SK-N-SH (cell line): ENCODE measurements around the gene GPAT3.

ENCODE experiments used
- EP300 ChIP-seq, 2 experiments: IDR thresholded peaks; 2 replicates each; pipeline versions ENCODE4 v1.4.0 to v1.6.1; 2012; ENCODE audit warnings: borderline replicate concordance in 1 of 2, low read depth in 1 of 2, low read length in 1 of 2
- EZH2phosphoT487 ChIP-seq: fragments of 200-600 bp; sonication (generic); IDR thresholded peaks from 2 replicates; pipeline ENCODE4 v1.6.1; 2017; ENCODE audit warnings: low read depth, mixed run types, mild to moderate bottlenecking, antibody characterized with exemption, moderate library complexity, borderline replicate concordance
- FOXM1 ChIP-seq: IDR thresholded peaks from 2 replicates; pipeline ENCODE4 v1.4.0; 2012; ENCODE audit warnings: low read depth, mild to moderate bottlenecking
- GABPA ChIP-seq: IDR thresholded peaks from 2 replicates; pipeline ENCODE4 v1.4.0; 2012; ENCODE audit warnings: low read depth, mild to moderate bottlenecking
- GATA2 ChIP-seq: sonication (generic); formaldehyde crosslinking; IDR thresholded peaks from 2 replicates; pipeline ENCODE4 v1.5.0; 2020; ENCODE audit warnings: mild to moderate bottlenecking, missing genetic modification reagents
- JUND ChIP-seq: IDR thresholded peaks from 2 replicates; pipeline ENCODE4 v1.4.0; 2012
- MXI1 ChIP-seq: IDR thresholded peaks from 2 replicates; pipeline ENCODE4 v1.6.1; 2012; ENCODE audit warnings: mild to moderate bottlenecking, low read depth, low read length, improper control_type of control experiment
- NFIC ChIP-seq: IDR thresholded peaks from 2 replicates; pipeline ENCODE4 v1.4.0; 2012; ENCODE audit warnings: borderline replicate concordance
- RFX5 ChIP-seq: IDR thresholded peaks from 2 replicates; pipeline ENCODE4 v1.6.1; 2012; ENCODE audit warnings: mild to moderate bottlenecking, improper control_type of control experiment, low read length
- TF ChIP-seq, protein P1 (sequence below): fragments of 200-600 bp; sonication (generic); IDR thresholded peaks from 2 replicates; pipeline ENCODE4 v1.6.1; 2017; ENCODE audit warnings: antibody characterized with exemption, mild to moderate bottlenecking, moderate library complexity
- TF ChIP-seq, protein P2 (sequence below): fragments of 150-350 bp; IDR thresholded peaks from 2 replicates; pipeline ENCODE4 v1.6.1; 2016; ENCODE audit warnings: mild to moderate bottlenecking, low read depth, low read length
- TF ChIP-seq, protein P3 (sequence below): IDR thresholded peaks from 2 replicates; pipeline ENCODE4 v1.4.0; 2012; ENCODE audit warnings: low read depth, borderline replicate concordance
- TF ChIP-seq, protein P4 (sequence below): IDR thresholded peaks from 2 replicates; pipeline ENCODE4 v1.4.0; 2012; ENCODE audit warnings: low read depth

DNA sequence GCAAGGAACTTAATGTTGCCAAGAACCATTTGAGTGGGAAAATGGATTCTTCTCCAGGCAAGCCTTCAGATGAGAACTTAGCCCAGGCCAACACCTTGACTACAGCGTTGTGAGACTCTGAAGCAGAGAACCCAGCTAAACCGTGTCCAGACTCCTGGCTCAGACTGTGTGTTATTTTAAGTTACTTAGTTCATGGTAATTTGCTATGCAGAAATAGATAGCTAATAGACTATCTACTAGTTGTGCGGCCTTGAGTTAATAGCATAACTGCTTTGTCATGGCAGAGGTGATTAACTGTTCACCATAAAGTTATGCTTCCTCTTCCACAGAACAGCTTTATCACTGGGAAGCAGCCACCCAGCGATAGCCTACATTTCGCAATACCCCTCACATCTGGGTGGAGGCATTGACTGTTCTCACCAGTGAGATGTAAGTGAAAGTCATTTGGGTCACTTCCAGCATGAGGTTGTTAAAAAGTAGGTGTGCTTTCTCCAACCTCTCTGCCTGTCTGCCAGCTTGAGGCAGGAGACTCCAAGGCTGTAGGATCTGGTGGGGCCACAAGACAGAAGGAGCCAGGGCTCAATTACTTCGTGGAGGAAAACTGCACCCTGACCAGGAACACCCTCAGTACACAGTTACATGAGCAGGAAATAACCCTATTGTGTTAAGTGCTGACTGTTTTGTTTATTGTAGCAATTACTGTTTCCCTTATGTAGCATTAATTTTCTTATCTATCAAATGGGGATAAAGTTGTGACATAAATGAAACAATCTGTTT is 94.2 kb downstream of the GPAT3 start:
- TF ChIP-seq, protein P1, sequence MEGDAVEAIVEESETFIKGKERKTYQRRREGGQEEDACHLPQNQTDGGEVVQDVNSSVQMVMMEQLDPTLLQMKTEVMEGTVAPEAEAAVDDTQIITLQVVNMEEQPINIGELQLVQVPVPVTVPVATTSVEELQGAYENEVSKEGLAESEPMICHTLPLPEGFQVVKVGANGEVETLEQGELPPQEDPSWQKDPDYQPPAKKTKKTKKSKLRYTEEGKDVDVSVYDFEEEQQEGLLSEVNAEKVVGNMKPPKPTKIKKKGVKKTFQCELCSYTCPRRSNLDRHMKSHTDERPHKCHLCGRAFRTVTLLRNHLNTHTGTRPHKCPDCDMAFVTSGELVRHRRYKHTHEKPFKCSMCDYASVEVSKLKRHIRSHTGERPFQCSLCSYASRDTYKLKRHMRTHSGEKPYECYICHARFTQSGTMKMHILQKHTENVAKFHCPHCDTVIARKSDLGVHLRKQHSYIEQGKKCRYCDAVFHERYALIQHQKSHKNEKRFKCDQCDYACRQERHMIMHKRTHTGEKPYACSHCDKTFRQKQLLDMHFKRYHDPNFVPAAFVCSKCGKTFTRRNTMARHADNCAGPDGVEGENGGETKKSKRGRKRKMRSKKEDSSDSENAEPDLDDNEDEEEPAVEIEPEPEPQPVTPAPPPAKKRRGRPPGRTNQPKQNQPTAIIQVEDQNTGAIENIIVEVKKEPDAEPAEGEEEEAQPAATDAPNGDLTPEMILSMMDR: no peak
- TF ChIP-seq JUND (no peak), GABPA (no peak), EZH2phosphoT487 (no peak), NFIC (no peak), EP300 (IDR thresholded peaks at IDR 0.05; ENCODE audit: borderline replicate concordance in 1 of 2, low read depth in 1 of 2, low read length in 1 of 2) (no peak), RFX5 (no peak), MXI1 (no peak), FOXM1 (no peak), GATA2 (CRISPR knock-in tag) (no peak)
- TF ChIP-seq, protein P2, sequence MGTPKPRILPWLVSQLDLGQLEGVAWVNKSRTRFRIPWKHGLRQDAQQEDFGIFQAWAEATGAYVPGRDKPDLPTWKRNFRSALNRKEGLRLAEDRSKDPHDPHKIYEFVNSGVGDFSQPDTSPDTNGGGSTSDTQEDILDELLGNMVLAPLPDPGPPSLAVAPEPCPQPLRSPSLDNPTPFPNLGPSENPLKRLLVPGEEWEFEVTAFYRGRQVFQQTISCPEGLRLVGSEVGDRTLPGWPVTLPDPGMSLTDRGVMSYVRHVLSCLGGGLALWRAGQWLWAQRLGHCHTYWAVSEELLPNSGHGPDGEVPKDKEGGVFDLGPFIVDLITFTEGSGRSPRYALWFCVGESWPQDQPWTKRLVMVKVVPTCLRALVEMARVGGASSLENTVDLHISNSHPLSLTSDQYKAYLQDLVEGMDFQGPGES: no peak
- TF ChIP-seq, protein P3, sequence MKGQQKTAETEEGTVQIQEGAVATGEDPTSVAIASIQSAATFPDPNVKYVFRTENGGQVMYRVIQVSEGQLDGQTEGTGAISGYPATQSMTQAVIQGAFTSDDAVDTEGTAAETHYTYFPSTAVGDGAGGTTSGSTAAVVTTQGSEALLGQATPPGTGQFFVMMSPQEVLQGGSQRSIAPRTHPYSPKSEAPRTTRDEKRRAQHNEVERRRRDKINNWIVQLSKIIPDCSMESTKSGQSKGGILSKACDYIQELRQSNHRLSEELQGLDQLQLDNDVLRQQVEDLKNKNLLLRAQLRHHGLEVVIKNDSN: no peak
- TF ChIP-seq, protein P4, sequence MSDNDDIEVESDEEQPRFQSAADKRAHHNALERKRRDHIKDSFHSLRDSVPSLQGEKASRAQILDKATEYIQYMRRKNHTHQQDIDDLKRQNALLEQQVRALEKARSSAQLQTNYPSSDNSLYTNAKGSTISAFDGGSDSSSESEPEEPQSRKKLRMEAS: no peak
